Measurements from ENCODE around the gene RNF145.
"Not testable (repeated sequence)": the region's sequence is repeated elsewhere in the genome, so short reads cannot be mapped to it uniquely, and the experiment has no call there.

RNF145 gene

GRCh38 chr5:159231167-159231566, 21.8 kb upstream of the RNF145 start:
- Mint-ChIP-seq H3K9me3 (no peaks in the 10 kb centered on the region), H3K36me3 (no peaks in the 10 kb centered on the region), H3K27me3 (no peaks in the 10 kb centered on the region), H3K27ac (no peak overlapping the region), H3K4me3 (no peak overlapping the region), H3K4me1 (no peaks in the 10 kb centered on the region)
- ATAC-seq (ENCODE audit: low read depth), result no peak
- DNase-seq (ENCODE audit: low spot score in 2 of 2), result no peak

GRCh38 chr5:159230657-159231056, 21.3 kb upstream of the RNF145 start:
- DNase-seq (ENCODE audit: low spot score in 2 of 2) (no peak), ATAC-seq (ENCODE audit: low read depth) (no peak)
- Mint-ChIP-seq H3K4me3 (no peak overlapping the region), H3K9me3 (no peaks in the 10 kb centered on the region), H3K4me1 (no peaks in the 10 kb centered on the region), H3K27ac (no peak overlapping the region), H3K27me3 (no peaks in the 10 kb centered on the region), H3K36me3 (no peaks in the 10 kb centered on the region)

- not testable (repeated sequence) for H3K27me3 Mint-ChIP-seq; H3K4me3 Mint-ChIP-seq; DNase-seq (ENCODE audit: low spot score in 2 of 2); H3K36me3 Mint-ChIP-seq; ATAC-seq (ENCODE audit: low read depth); H3K27ac Mint-ChIP-seq; H3K9me3 Mint-ChIP-seq; H3K4me1 Mint-ChIP-seq
These were observed 18.7 kb upstream of the RNF145 start for GRCh38 chr5:159228097-159228496.

GRCh38 chr5:159227452-159227851, 18.1 kb upstream of the RNF145 start:
- Mint-ChIP-seq H3K9me3 (no peaks in the 10 kb centered on the region), H3K4me3 (no peak overlapping the region), H3K27ac (no peak overlapping the region), H3K4me1 (no peaks in the 10 kb centered on the region), H3K27me3 (no peaks in the 10 kb centered on the region), H3K36me3 (no peaks in the 10 kb centered on the region)
- no peak for DNase-seq (ENCODE audit: low spot score in 2 of 2)
- ATAC-seq (ENCODE audit: low read depth), result no peak

GRCh38 chr5:159226451-159226850, 17.1 kb upstream of the RNF145 start:
- H3K36me3 Mint-ChIP-seq, result peaks cover 1% of the 10 kb centered on the region
- no peak for DNase-seq (ENCODE audit: low spot score in 2 of 2)
- H3K27ac Mint-ChIP-seq, result no peak overlapping the region
- no peak overlapping the region for H3K4me3 Mint-ChIP-seq
- H3K4me1 Mint-ChIP-seq, result no peaks in the 10 kb centered on the region
- ATAC-seq (ENCODE audit: low read depth), result no peak
- peaks cover 3% of the 10 kb centered on the region for H3K27me3 Mint-ChIP-seq
- H3K9me3 Mint-ChIP-seq, result no peaks in the 10 kb centered on the region

GRCh38 chr5:159224471-159224870, 15.1 kb upstream of the RNF145 start:
- Mint-ChIP-seq H3K4me1 (no peaks in the 10 kb centered on the region), H3K27me3 (peaks cover 3% of the 10 kb centered on the region), H3K4me3 (no peak overlapping the region), H3K27ac (no peak overlapping the region), H3K36me3 (peaks cover 1% of the 10 kb centered on the region), H3K9me3 (no peaks in the 10 kb centered on the region)
- ATAC-seq (ENCODE audit: low read depth), result no peak
- DNase-seq (ENCODE audit: low spot score in 2 of 2), result no peak

- DNase-seq (ENCODE audit: low spot score in 2 of 2), result no peak
- H3K4me1 Mint-ChIP-seq, result no peaks in the 10 kb centered on the region
- H3K36me3 Mint-ChIP-seq, result peaks cover 1% of the 10 kb centered on the region
- H3K9me3 Mint-ChIP-seq, result no peaks in the 10 kb centered on the region
- no peak overlapping the region for H3K27ac Mint-ChIP-seq
- no peak for ATAC-seq (ENCODE audit: low read depth)
- no peak overlapping the region for H3K4me3 Mint-ChIP-seq
- H3K27me3 Mint-ChIP-seq, result peaks cover 3% of the 10 kb centered on the region
These were observed 14.1 kb upstream of the RNF145 start for GRCh38 chr5:159223469-159223868.

GRCh38 chr5:159220206-159220605, 10.9 kb upstream of the RNF145 start:
- H3K27me3 Mint-ChIP-seq, result peaks cover 5% of the 10 kb centered on the region
- no peaks in the 10 kb centered on the region for H3K4me1 Mint-ChIP-seq
- H3K9me3 Mint-ChIP-seq, result no peaks in the 10 kb centered on the region
- ATAC-seq (ENCODE audit: low read depth) (no peak), DNase-seq (ENCODE audit: low spot score in 2 of 2) (no peak)
- H3K4me3 Mint-ChIP-seq, result no peak overlapping the region
- H3K36me3 Mint-ChIP-seq, result peaks cover 1% of the 10 kb centered on the region
- H3K27ac Mint-ChIP-seq, result no peak overlapping the region

GRCh38 chr5:159218595-159219023, 9.3 kb upstream of the RNF145 start:
- ATAC-seq (ENCODE audit: low read depth), result no peak
- Mint-ChIP-seq H3K27me3 (peaks cover 5% of the 10 kb centered on the region), H3K27ac (no peak overlapping the region), H3K4me3 (no peak overlapping the region), H3K4me1 (no peaks in the 10 kb centered on the region), H3K36me3 (peaks cover 1% of the 10 kb centered on the region), H3K9me3 (no peaks in the 10 kb centered on the region)
- DNase-seq (ENCODE audit: low spot score in 2 of 2), result no peak

GRCh38 chr5:159217236-159217635, 7.9 kb upstream of the RNF145 start:
- Mint-ChIP-seq H3K27ac (no peak overlapping the region), H3K4me1 (peaks cover 2% of the 10 kb centered on the region), H3K27me3 (peaks cover 5% of the 10 kb centered on the region), H3K4me3 (no peak overlapping the region), H3K36me3 (peaks cover 1% of the 10 kb centered on the region), H3K9me3 (no peaks in the 10 kb centered on the region)
- ATAC-seq (ENCODE audit: low read depth) (no peak), DNase-seq (ENCODE audit: low spot score in 2 of 2) (no peak)

- H3K9me3 Mint-ChIP-seq, result no peaks in the 10 kb centered on the region
- no peak overlapping the region for H3K4me3 Mint-ChIP-seq
- peaks cover 2% of the 10 kb centered on the region for H3K27me3 Mint-ChIP-seq
- no peak for DNase-seq (ENCODE audit: low spot score in 2 of 2)
- no peaks in the 10 kb centered on the region for H3K36me3 Mint-ChIP-seq
- H3K4me1 Mint-ChIP-seq, result peaks cover 2% of the 10 kb centered on the region
- ATAC-seq (ENCODE audit: low read depth), result no peak
- no peak overlapping the region for H3K27ac Mint-ChIP-seq
These were observed 7.1 kb upstream of the RNF145 start for GRCh38 chr5:159216454-159216853.

- Mint-ChIP-seq H3K36me3 (no peaks in the 10 kb centered on the region), H3K4me3 (no peak overlapping the region), H3K4me1 (peaks cover 2% of the 10 kb centered on the region), H3K27me3 (peaks cover 2% of the 10 kb centered on the region), H3K27ac (no peak overlapping the region), H3K9me3 (no peaks in the 10 kb centered on the region)
- ATAC-seq (ENCODE audit: low read depth) (no peak), DNase-seq (ENCODE audit: low spot score in 2 of 2) (no peak)
These were observed 6.5 kb upstream of the RNF145 start for GRCh38 chr5:159215886-159216285.

- Mint-ChIP-seq H3K36me3 (no peaks in the 10 kb centered on the region), H3K27ac (no peak overlapping the region), H3K4me3 (no peak overlapping the region), H3K9me3 (no peaks in the 10 kb centered on the region), H3K4me1 (peaks cover 7% of the 10 kb centered on the region), H3K27me3 (peaks cover 2% of the 10 kb centered on the region)
- no peak for ATAC-seq (ENCODE audit: low read depth)
- DNase-seq (ENCODE audit: low spot score in 2 of 2), result no peak
These were observed 5.3 kb upstream of the RNF145 start for GRCh38 chr5:159214486-159215271.

GRCh38 chr5:159212657-159213462, 3.5 kb upstream of the RNF145 start:
- no peak for DNase-seq (ENCODE audit: low spot score in 2 of 2)
- Mint-ChIP-seq H3K9me3 (no peaks in the 10 kb centered on the region), H3K4me1 (peaks cover 12% of the 10 kb centered on the region), H3K27me3 (peaks cover 2% of the 10 kb centered on the region), H3K27ac (no peak overlapping the region), H3K36me3 (peaks cover 5% of the 10 kb centered on the region), H3K4me3 (no peak overlapping the region)
- ATAC-seq (ENCODE audit: low read depth), result no peak

Data from memory B cell (primary cell).